Thyroid gland (tissue), 4 donors: Measurements from ENCODE around the gene TIAL1.

ENCODE experiments used
- POLR2A ChIP-seq, 2 donors: fragments of 450-650 bp; IDR thresholded peaks; one replicate each; pipeline ENCODE4 v1.6.1; 2017; ENCODE audit warnings: antibody characterized with exemption in 2 of 2, mild to moderate bottlenecking in 2 of 2, moderate library complexity in 1 of 2
- TF ChIP-seq, protein P1 (sequence below), 6 experiments: fragments of 200-600 bp in 3 of 6; fragments of 450-650 bp in 3 of 6; sonication (generic) in 3 of 6; IDR thresholded peaks; one replicate each; pipeline ENCODE4 v1.5.1; 2016 to 2019; ENCODE audit warnings: antibody characterized with exemption in 6 of 6, mild to moderate bottlenecking in 2 of 6, inconsistent platforms in 1 of 6, moderate library complexity in 1 of 6

DNA sequence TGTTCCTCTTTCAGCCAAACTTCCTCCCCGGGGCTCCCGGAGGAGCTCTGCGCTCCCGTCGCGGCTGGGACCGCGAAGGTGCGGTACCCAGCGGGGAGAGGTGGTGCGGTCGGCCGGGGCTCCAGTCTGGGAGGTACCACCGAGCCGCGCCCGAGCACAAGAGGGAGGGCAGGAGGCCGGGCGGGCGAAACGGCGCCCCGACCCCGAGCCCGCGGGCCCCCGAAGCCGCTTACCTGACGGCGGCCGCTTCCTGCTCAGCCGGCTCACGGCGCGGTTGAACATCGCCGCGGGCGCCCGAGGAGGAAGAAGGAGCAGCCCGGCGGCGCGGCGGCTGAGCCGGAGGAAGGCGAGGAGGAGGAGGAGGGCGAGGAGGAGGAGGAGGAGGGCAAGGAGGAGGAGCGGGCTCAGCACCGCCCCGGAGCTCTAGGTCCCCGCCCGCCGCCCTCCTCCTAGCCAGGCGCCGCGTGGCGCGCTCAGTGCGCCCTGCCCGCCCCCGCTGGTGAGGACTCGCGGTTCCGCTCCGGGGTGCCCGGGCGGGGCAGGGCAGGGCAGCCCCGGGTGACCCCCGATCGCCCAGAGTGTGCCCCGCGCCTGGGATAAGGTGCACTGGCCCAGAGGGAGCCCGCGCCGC lies 54.3 kb downstream of the TIAL1 start, which contains the start of gene RGS10:
- TF ChIP-seq, protein P1, sequence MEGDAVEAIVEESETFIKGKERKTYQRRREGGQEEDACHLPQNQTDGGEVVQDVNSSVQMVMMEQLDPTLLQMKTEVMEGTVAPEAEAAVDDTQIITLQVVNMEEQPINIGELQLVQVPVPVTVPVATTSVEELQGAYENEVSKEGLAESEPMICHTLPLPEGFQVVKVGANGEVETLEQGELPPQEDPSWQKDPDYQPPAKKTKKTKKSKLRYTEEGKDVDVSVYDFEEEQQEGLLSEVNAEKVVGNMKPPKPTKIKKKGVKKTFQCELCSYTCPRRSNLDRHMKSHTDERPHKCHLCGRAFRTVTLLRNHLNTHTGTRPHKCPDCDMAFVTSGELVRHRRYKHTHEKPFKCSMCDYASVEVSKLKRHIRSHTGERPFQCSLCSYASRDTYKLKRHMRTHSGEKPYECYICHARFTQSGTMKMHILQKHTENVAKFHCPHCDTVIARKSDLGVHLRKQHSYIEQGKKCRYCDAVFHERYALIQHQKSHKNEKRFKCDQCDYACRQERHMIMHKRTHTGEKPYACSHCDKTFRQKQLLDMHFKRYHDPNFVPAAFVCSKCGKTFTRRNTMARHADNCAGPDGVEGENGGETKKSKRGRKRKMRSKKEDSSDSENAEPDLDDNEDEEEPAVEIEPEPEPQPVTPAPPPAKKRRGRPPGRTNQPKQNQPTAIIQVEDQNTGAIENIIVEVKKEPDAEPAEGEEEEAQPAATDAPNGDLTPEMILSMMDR (IDR thresholded peaks at IDR 0.05), result no peak
- peak; percentile 85 to 93 for TF ChIP-seq POLR2A (IDR thresholded peaks at IDR 0.05)
